Pancreas (tissue), 10 donors: ENCODE measurements around the gene SH3BGRL2. TPM values are rescaled to one million over a fixed set of nuclear protein-coding genes. Genes with fewer than 3 reads are reported as not detected.

Experiments used
- ATAC-seq, 4 donors: fragments of 200-7000 bp; cut with Tn5 transposase; one replicate each; pipeline versions ENCODE4 v1.8.0 to v1.9.1; 2020; ENCODE audit warnings: mild to moderate bottlenecking in 4 of 4, moderate library complexity in 4 of 4
- DNase-seq, 6 donors: peaks; one replicate each; pipeline ENCODE4 v3.0.0-alpha.2; 2020
- FAIRE-seq: peaks from 2 replicates; lab custom pipeline; 2012; peaks lifted over from hg19 to GRCh38; lab: Jason Lieb, UNC
- H3K27ac ChIP-seq, 4 donors: fragments of 200-600 bp; sonication (generic); 1 replicate in 3 of 4; 2 replicates in 1 of 4; pipeline versions ENCODE4 v1.5.0 to v1.8.0; 2020
- H3K27me3 ChIP-seq, 4 donors: fragments of 200-600 bp; one replicate each; pipeline ENCODE4 v1.8.0; 2021
- H3K36me3 ChIP-seq, 3 donors: fragments of 200-600 bp; sonication (generic) in 1 of 3; one replicate each; pipeline versions ENCODE4 v1.5.0 to v1.8.0; 2020 to 2021
- H3K4me1 ChIP-seq, 3 donors: fragments of 200-600 bp; one replicate each; pipeline ENCODE4 v1.8.0; 2021
- H3K4me3 ChIP-seq, 4 donors: fragments of 200-600 bp; sonication (generic) in 2 of 4; one replicate each; pipeline versions ENCODE4 v1.5.0 to v1.8.0; 2020 to 2021
- H3K9me3 ChIP-seq, 4 donors: fragments of 200-600 bp; one replicate each; pipeline ENCODE4 v1.8.0; 2021
- CTCF ChIP-seq, 4 donors: fragments of 200-600 bp; sonication (generic) in 3 of 4; IDR thresholded peaks; one replicate each; pipeline versions ENCODE4 v1.5.0 to v1.8.0; 2021; ENCODE audit warnings: antibody characterized with exemption in 4 of 4
- WGBS, 2 donors: extraction: QIAGEN DNeasy Blood & Tissue Kit; methylation state at CpG; one replicate each; pipeline ENCODE4 v1.1.7; 2013; 5-methylcytosine and 5-hydroxymethylcytosine counted together
- intact Hi-C, 3 donors: fragments of 100-400 bp; cut with DNase I; formaldehyde crosslinking; loops; one replicate each; pipeline versions ENCODE4 v1.11.1 to v1.14.2; 2022
- polyA plus RNA-seq, 2 donors: library from polyadenylated mRNA; stranded (reverse); fragments of 200-250 nt; gene quantifications; one replicate each; pipeline ENCODE4 v1.2.3, GENCODE V29; 2013
- total RNA-seq, 6 donors: library from RNA; stranded (reverse); fragmentation: NEBNext Ultra II Directional in 4 of 6; extraction: Animal tissue kit (Norgen Biotek cat#: 25700) in 4 of 6; gene quantifications; one replicate each; pipeline versions ENCODE4 v1.2.1 to v1.2.4, GENCODE V29; 2021 to 2023
- donor health status: healthy with polysubstance abuse.
- donor health status: DM: no; HTN: no; CAD: no; lungs with moderate emphysema.
- donor health status: DM: no; HTN: no; CAD: no.
- donor health status: control.
- donor health status: control.
- donor health status: Bipolar disorder and iron deficiency.
- donor health status: DM: yes; HTN: yes; CAD: no.
- donor health status: DM: no; HTN: no; CAD: no.
- donor health status: DM: no; HTN: no; CAD: no.
- donor health status: DM: yes; HTN: yes; CAD: no.

The SH3BGRL2 gene
- total and polyA plus RNA-seq, 8 donors, result 6.1 to 22.1 (median 11.8) TPM

GRCh38 chr6:79621579-79621978, 9.6 kb upstream of the SH3BGRL2 start:
- no peaks in the 10 kb centered on the region for H3K36me3 ChIP-seq
- no peaks in the 10 kb centered on the region for H3K27me3 ChIP-seq
- peaks cover 8 to 13% (median 11%) of the 10 kb centered on the region in 3 donors for H3K4me1 ChIP-seq
- intact Hi-C loops, result no loop called here
- 88 to 89% methylated on average over 2 of the region's 2 CpGs for WGBS, 2 donors
- ATAC-seq (no peak), DNase-seq (no peak), FAIRE-seq (no peak)
- TF ChIP-seq CTCF (IDR thresholded peaks at IDR 0.05), result no peak
- H3K9me3 ChIP-seq, result no peaks in the 10 kb centered on the region
- no peak overlapping the region for H3K27ac ChIP-seq
- H3K4me3 ChIP-seq, result no peak overlapping the region

GRCh38 chr6:79622364-79622763, 8.8 kb upstream of the SH3BGRL2 start:
- H3K4me3 ChIP-seq, result no peak overlapping the region
- H3K36me3 ChIP-seq, result no peaks in the 10 kb centered on the region
- DNase-seq (no peak), ATAC-seq (no peak), FAIRE-seq (no peak)
- H3K4me1 ChIP-seq, result peaks cover 1 to 7% (median 7%) of the 10 kb centered on the region in 3 donors
- 64 to 72% methylated on average over 1 of the region's 1 CpG for WGBS, 2 donors
- H3K27me3 ChIP-seq, result no peaks in the 10 kb centered on the region
- TF ChIP-seq CTCF (IDR thresholded peaks at IDR 0.05), result no peak
- H3K9me3 ChIP-seq, result no peaks in the 10 kb centered on the region
- intact Hi-C loops, result no loop called here
- H3K27ac ChIP-seq, result no peak overlapping the region

- no peak overlapping the region for H3K27ac ChIP-seq
Observed at GRCh38 chr6:79623106-79623505, 8.0 kb upstream of the SH3BGRL2 start.

GRCh38 chr6:79625746-79626145, 5.4 kb upstream of the SH3BGRL2 start:
- intact Hi-C loops, result no loop called here
- FAIRE-seq, result no peak
- Histone ChIP-seq H3K4me1 (peaks cover 0 to 8% (median 4%) of the 10 kb centered on the region in 3 donors), H3K27me3 (no peaks in the 10 kb centered on the region), H3K4me3 (no peak overlapping the region), H3K36me3 (no peaks in the 10 kb centered on the region), H3K27ac (no peak overlapping the region), H3K9me3 (no peaks in the 10 kb centered on the region)
- TF ChIP-seq CTCF (IDR thresholded peaks at IDR 0.05), result no peak
- no peak for ATAC-seq
- no peak for DNase-seq

More at GRCh38 chr6:79623106-79623505, 8.0 kb upstream of the SH3BGRL2 start:
- WGBS, 2 donors, result 89 to 93% methylated on average over 5 of the region's 5 CpGs
- FAIRE-seq (no peak), ATAC-seq (no peak), DNase-seq (no peak)
- Histone ChIP-seq H3K36me3 (no peaks in the 10 kb centered on the region), H3K27me3 (no peaks in the 10 kb centered on the region), H3K9me3 (no peaks in the 10 kb centered on the region), H3K4me3 (no peak overlapping the region), H3K4me1 (no peaks in the 10 kb centered on the region)
- intact Hi-C loops, result no loop called here
- TF ChIP-seq CTCF (IDR thresholded peaks at IDR 0.05), result no peak

- WGBS, 2 donors, result 59 to 63% methylated on average over 3 of the region's 3 CpGs
- no peak for FAIRE-seq
- intact Hi-C loops, result no loop called here
Observed at GRCh38 chr6:79626811-79627210, 4.3 kb upstream of the SH3BGRL2 start.

More at GRCh38 chr6:79626811-79627210, 4.3 kb upstream of the SH3BGRL2 start:
- Histone ChIP-seq H3K27me3 (no peaks in the 10 kb centered on the region), H3K27ac (no peak overlapping the region), H3K9me3 (no peaks in the 10 kb centered on the region), H3K4me3 (no peak overlapping the region), H3K36me3 (no peaks in the 10 kb centered on the region), H3K4me1 (peaks cover 0 to 8% (median 5%) of the 10 kb centered on the region in 3 donors)
- DNase-seq, result no peak
- no peak for ATAC-seq
- no peak for TF ChIP-seq CTCF (IDR thresholded peaks at IDR 0.05)
